OCI-LY1 (cell line): ENCODE results near the gene PTPN2.
A peak's percentile ranks its signal among the peaks of the same experiment; 100 is the strongest.

Source experiments
- H2AFZ ChIP-seq: fragments of 200-600 bp; sonication (generic), shearing (Covaris generic); 2 replicates; pipeline ENCODE4 v1.6.0; 2014; ENCODE audit warnings: antibody characterized with exemption, mild to moderate bottlenecking, low read length
- H3F3A ChIP-seq: fragments of 200-600 bp; sonication (generic), shearing (Covaris generic); 2 replicates; pipeline ENCODE4 v1.6.0; 2014; ENCODE audit warnings: mild to moderate bottlenecking, antibody characterized with exemption, low read length, moderate library complexity; ENCODE audit not compliant: insufficient read depth
- H3K27ac ChIP-seq: fragments of 200-600 bp; sonication (generic); 2 replicates; pipeline ENCODE4 v1.5.1; 2014; ENCODE audit warnings: low read length, mixed run types, mild to moderate bottlenecking, low read depth; ENCODE audit not compliant: poor library complexity, severe bottlenecking
- H3K27me3 ChIP-seq: fragments of 200-600 bp; sonication (generic); 2 replicates; pipeline ENCODE4 v1.6.0; 2014; ENCODE audit warnings: antibody characterized with exemption, mild to moderate bottlenecking, low read length, moderate library complexity; ENCODE audit not compliant: insufficient read depth
- H3K36me3 ChIP-seq: fragments of 200-600 bp; sonication (generic); 2 replicates; pipeline ENCODE4 v1.6.1; 2014; ENCODE audit warnings: mild to moderate bottlenecking, antibody characterized with exemption, low read length, moderate library complexity, mixed read lengths; ENCODE audit not compliant: insufficient read depth
- H3K4me1 ChIP-seq: fragments of 200-600 bp; sonication (generic); 2 replicates; pipeline ENCODE4 v1.5.1; 2014; ENCODE audit warnings: mild to moderate bottlenecking, low read length, moderate library complexity; ENCODE audit not compliant: insufficient read depth, severe bottlenecking
- H3K4me2 ChIP-seq: fragments of 200-600 bp; sonication (generic), shearing (Covaris generic); 2 replicates; pipeline ENCODE4 v1.6.1; 2014; ENCODE audit warnings: low read length
- H3K4me3 ChIP-seq: fragments of 200-600 bp; sonication (generic); 2 replicates; pipeline ENCODE4 v1.5.1; 2014; ENCODE audit warnings: low read length, low read depth, mild to moderate bottlenecking, mixed read lengths; ENCODE audit not compliant: poor library complexity, severe bottlenecking
- H3K79me2 ChIP-seq: fragments of 200-600 bp; shearing (Covaris generic); 2 replicates; pipeline ENCODE4 v1.6.1; 2016; ENCODE audit warnings: mixed run types, low read length, mixed read lengths; ENCODE audit not compliant: insufficient read depth
- H3K9ac ChIP-seq: fragments of 200-600 bp; sonication (generic), shearing (Covaris generic); 2 replicates; pipeline ENCODE4 v1.6.1; 2014; ENCODE audit warnings: mild to moderate bottlenecking, low read length, mixed read lengths
- H3K9me2 ChIP-seq: fragments of 200-600 bp; sonication (generic), shearing (Covaris generic); 2 replicates; pipeline ENCODE4 v1.6.1; 2014; ENCODE audit warnings: low read depth, mild to moderate bottlenecking, low read length, mixed read lengths
- H3K9me3 ChIP-seq: fragments of 200-600 bp; shearing (Covaris generic); 2 replicates; pipeline ENCODE4 v1.6.1; 2014; ENCODE audit warnings: low read length, mixed read lengths
- H4K20me1 ChIP-seq: fragments of 200-600 bp; sonication (generic), shearing (Covaris generic); 2 replicates; pipeline ENCODE4 v1.6.0; 2016; ENCODE audit warnings: mild to moderate bottlenecking, low read length; ENCODE audit not compliant: insufficient read depth
- CTCF ChIP-seq: fragments of 200-600 bp; sonication (generic), shearing (Covaris generic); IDR thresholded peaks from 2 replicates; pipeline ENCODE4 v1.5.1; 2017; ENCODE audit warnings: mild to moderate bottlenecking, antibody characterized with exemption, low read length, moderate library complexity, mixed read lengths
- EZH2 ChIP-seq: fragments of 200-600 bp; sonication (generic), shearing (Covaris generic); IDR thresholded peaks from 2 replicates; pipeline ENCODE4 v1.8.0; 2017; ENCODE audit warnings: borderline replicate concordance, mixed run types, mild to moderate bottlenecking, antibody characterized with exemption, low read length, moderate library complexity, mixed read lengths

PTPN2 gene

GRCh38 chr18:12821408-12821807 is 62.6 kb downstream of the PTPN2 start:
- no peak overlapping the region for H3K9ac ChIP-seq
- no peaks in the 10 kb centered on the region for H4K20me1 ChIP-seq
- TF ChIP-seq CTCF = no peak
- no peak for TF ChIP-seq EZH2
- no peaks in the 10 kb centered on the region for H3K9me3 ChIP-seq
- H3K36me3 ChIP-seq = peaks cover 42% of the 10 kb centered on the region
- no peaks in the 10 kb centered on the region for H3K9me2 ChIP-seq
- no peak overlapping the region for H3K4me3 ChIP-seq
- H3K79me2 ChIP-seq = no peaks in the 10 kb centered on the region
- H3F3A ChIP-seq = no peaks in the 10 kb centered on the region
- no peak overlapping the region for H3K27ac ChIP-seq
- H2AFZ ChIP-seq = no peak overlapping the region
- H3K27me3 ChIP-seq = no peaks in the 10 kb centered on the region
- H3K4me2 ChIP-seq = no peak overlapping the region
- H3K4me1 ChIP-seq = peaks cover 25% of the 10 kb centered on the region

GRCh38 chr18:12820506-12820905 is 63.5 kb downstream of the PTPN2 start:
- Histone ChIP-seq H3K27ac (no peak overlapping the region), H3K79me2 (no peaks in the 10 kb centered on the region), H3K9ac (no peak overlapping the region), H3K9me3 (no peaks in the 10 kb centered on the region), H3F3A (no peaks in the 10 kb centered on the region), H3K9me2 (no peaks in the 10 kb centered on the region), H3K36me3 (peaks cover 46% of the 10 kb centered on the region), H4K20me1 (no peaks in the 10 kb centered on the region), H2AFZ (no peak overlapping the region), H3K27me3 (no peaks in the 10 kb centered on the region), H3K4me1 (peaks cover 25% of the 10 kb centered on the region), H3K4me2 (no peak overlapping the region; the same call in 1 of the 2 replicates), H3K4me3 (no peak overlapping the region)
- TF ChIP-seq CTCF (no peak), EZH2 (no peak)

GRCh38 chr18:12819841-12820240 is 64.2 kb downstream of the PTPN2 start:
- H3K27ac ChIP-seq = peak overlapping the region; percentile 28
- no peaks in the 10 kb centered on the region for H3K9me3 ChIP-seq
- peaks cover 25% of the 10 kb centered on the region for H3K4me1 ChIP-seq
- H3K9ac ChIP-seq = peak overlapping the region; percentile 14; the same call in 1 of the 2 replicates
- no peaks in the 10 kb centered on the region for H3K9me2 ChIP-seq
- no peak overlapping the region for H3K4me3 ChIP-seq
- H3K36me3 ChIP-seq = peaks cover 42% of the 10 kb centered on the region
- H3F3A ChIP-seq = no peaks in the 10 kb centered on the region
- no peaks in the 10 kb centered on the region for H3K79me2 ChIP-seq
- no peaks in the 10 kb centered on the region for H4K20me1 ChIP-seq
- no peaks in the 10 kb centered on the region for H3K27me3 ChIP-seq
- H2AFZ ChIP-seq = no peak overlapping the region
- H3K4me2 ChIP-seq = peak overlapping the region; percentile 22; the same call in 1 of the 2 replicates
- TF ChIP-seq CTCF = no peak
- TF ChIP-seq EZH2 = no peak
